NOMO-1 treated with DMSO at 0.1 percent for 48 hours (cell line): Measurements from ENCODE around the gene SLC2A4RG.
"Not testable (repeated sequence)": the region's sequence is repeated elsewhere in the genome, so short reads cannot be mapped to it uniquely, and the experiment has no call there.

Experiments used
- DNase-seq: peaks from one replicate; lab custom pipeline; 2025; ENCODE audit not compliant: unreplicated experiment; lab: John Stamatoyannopoulos, UW

Gene SLC2A4RG

GRCh38 chr20:63709149-63709527 lies 30.4 kb upstream of the SLC2A4RG start:
- no peak for DNase-seq

- no peak for DNase-seq
Measured at GRCh38 chr20:63711085-63711645, 28.4 kb upstream of the SLC2A4RG start.

- DNase-seq, result no peak
Measured at GRCh38 chr20:63712191-63712590, 27.4 kb upstream of the SLC2A4RG start.

- DNase-seq, result no peak
Measured at GRCh38 chr20:63714858-63715257, 24.7 kb upstream of the SLC2A4RG start.

GRCh38 chr20:63718996-63719395 lies 20.6 kb upstream of the SLC2A4RG start:
- no peak for DNase-seq

GRCh38 chr20:63722967-63723622 lies 16.5 kb upstream of the SLC2A4RG start:
- not testable (repeated sequence) for DNase-seq

GRCh38 chr20:63730189-63730733 lies 9.3 kb upstream of the SLC2A4RG start:
- DNase-seq, result not testable (repeated sequence)

- DNase-seq, result no peak
Measured at GRCh38 chr20:63731410-63731809, 8.2 kb upstream of the SLC2A4RG start.

GRCh38 chr20:63732118-63733095 lies 7.2 kb upstream of the SLC2A4RG start:
- no peak for DNase-seq

- DNase-seq, result no peak
Measured at GRCh38 chr20:63733117-63733516, 6.5 kb upstream of the SLC2A4RG start.

GRCh38 chr20:63733579-63734081 lies 5.9 kb upstream of the SLC2A4RG start:
- DNase-seq, result no peak

- no peak for DNase-seq
Measured at GRCh38 chr20:63734111-63734945, 5.2 kb upstream of the SLC2A4RG start.

- no peak for DNase-seq
Measured at GRCh38 chr20:63734946-63735858, 4.4 kb upstream of the SLC2A4RG start.

- no peak for DNase-seq
Measured at GRCh38 chr20:63735859-63736718, 3.5 kb upstream of the SLC2A4RG start, which contains the start of gene LIME1. Gene LIME1, plus strand, starts transcription at chr20:63736664. Its CDS starts 886 bp downstream, at chr20:63737550.

- no peak for DNase-seq
Measured at GRCh38 chr20:63736893-63737694, 2.5 kb upstream of the SLC2A4RG start.

- no peak for DNase-seq
Measured at GRCh38 chr20:63737695-63737944, 2.0 kb upstream of the SLC2A4RG start.

- no peak for DNase-seq
Measured at GRCh38 chr20:63737945-63738686, 1.5 kb upstream of the SLC2A4RG start.
